Measurements from ENCODE around the gene PCBD1.
"Not testable (repeated sequence)": the region's sequence is repeated elsewhere in the genome, so short reads cannot be mapped to it uniquely, and the experiment has no call there.

Gene PCBD1

DNA sequence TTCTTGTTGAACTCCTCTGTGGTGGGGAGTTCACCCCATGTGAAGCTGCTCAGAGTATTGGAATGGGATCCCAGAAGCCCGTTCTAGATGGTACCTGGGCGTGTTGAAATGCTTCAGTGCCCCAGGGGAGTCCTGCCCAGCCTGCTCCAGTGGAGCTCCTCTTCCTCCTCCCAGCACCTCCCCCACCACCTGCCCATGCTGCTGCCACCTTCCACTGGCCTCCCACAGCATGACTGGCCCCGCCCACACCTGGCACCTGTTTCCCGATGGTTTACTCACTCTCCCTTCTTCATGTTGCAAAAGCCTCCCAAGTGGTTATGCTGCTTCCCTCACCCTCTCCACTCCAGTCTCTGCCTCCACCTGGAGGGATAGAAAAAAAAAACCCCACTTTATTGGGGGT, 32.2 kb upstream of the PCBD1 start:
- DNase-seq: no peak
- Histone ChIP-seq H3K36me3 (no peaks in the 10 kb centered on the region), H3K4me1 (peaks cover 2% of the 10 kb centered on the region; the same call in 1 of the 2 replicates), H3K4me3 (ENCODE audit: low read depth, low read length) (no peak overlapping the region), H3K27me3 (no peaks in the 10 kb centered on the region), H3K9me3 (no peaks in the 10 kb centered on the region)
- TF ChIP-seq, protein P1, sequence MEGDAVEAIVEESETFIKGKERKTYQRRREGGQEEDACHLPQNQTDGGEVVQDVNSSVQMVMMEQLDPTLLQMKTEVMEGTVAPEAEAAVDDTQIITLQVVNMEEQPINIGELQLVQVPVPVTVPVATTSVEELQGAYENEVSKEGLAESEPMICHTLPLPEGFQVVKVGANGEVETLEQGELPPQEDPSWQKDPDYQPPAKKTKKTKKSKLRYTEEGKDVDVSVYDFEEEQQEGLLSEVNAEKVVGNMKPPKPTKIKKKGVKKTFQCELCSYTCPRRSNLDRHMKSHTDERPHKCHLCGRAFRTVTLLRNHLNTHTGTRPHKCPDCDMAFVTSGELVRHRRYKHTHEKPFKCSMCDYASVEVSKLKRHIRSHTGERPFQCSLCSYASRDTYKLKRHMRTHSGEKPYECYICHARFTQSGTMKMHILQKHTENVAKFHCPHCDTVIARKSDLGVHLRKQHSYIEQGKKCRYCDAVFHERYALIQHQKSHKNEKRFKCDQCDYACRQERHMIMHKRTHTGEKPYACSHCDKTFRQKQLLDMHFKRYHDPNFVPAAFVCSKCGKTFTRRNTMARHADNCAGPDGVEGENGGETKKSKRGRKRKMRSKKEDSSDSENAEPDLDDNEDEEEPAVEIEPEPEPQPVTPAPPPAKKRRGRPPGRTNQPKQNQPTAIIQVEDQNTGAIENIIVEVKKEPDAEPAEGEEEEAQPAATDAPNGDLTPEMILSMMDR (IDR thresholded peaks at IDR 0.05; ENCODE audit: low read depth, low read length): no peak

DNA sequence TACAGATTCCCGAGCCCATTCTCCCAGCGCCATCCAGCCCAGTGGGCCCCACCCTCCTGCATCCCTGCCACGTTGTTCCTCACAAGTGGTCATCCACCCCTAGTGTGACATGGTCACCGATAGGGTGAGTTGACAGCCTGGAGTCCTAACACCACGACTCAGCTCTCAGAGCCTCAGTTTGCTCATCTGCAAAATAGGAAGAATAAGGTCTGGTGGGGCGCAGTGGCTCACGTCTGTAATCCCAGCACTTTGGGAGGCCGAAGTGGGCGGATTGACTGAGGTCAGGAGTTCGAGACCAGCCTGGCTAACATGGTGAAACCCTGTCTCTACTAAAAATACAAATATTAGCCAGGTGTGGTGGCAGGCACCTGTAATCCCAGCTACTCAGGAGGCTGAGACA, 31.5 kb upstream of the PCBD1 start:
- DNase-seq; H3K36me3 ChIP-seq; H3K9me3 ChIP-seq; H3K4me1 ChIP-seq; H3K27me3 ChIP-seq; H3K4me3 ChIP-seq (ENCODE audit: low read depth, low read length): not testable (repeated sequence)

DNA sequence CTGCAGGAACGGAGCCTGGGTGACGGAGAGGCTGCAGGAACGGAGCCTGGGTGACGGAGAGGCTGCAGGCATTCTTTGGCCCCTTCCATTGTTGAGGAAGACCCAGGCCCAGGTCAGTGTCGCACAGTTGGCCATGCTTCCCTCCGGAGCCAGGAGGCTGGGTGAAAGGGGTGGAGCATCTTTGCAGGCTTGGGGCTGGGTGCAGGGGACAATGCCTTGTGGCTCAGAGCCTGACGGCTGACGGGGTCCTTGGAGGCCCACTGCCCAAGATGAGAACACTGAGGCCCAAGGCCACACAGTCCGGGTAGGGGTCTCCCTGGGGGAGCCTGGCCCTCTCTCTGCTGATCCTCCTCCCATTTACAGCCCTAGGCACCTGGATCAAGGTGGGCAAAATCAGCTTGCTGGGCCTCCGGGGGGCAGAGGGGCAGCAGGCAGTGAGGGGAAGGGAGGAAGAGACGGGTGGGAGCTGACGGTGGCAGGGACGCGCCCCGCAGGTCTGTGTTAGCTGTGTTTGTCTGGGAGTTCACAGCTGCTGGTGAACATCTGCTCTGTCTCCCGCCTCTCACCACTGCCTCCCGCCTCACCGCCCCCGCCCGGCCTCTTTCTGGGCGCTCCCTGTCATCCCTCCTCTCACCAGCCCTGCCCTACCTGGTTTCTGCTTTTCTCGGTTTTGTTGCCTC, 30.6 kb upstream of the PCBD1 start:
- Histone ChIP-seq H3K9me3 (no peaks in the 10 kb centered on the region), H3K36me3 (no peaks in the 10 kb centered on the region), H3K27me3 (no peaks in the 10 kb centered on the region), H3K4me3 (ENCODE audit: low read depth, low read length) (no peak overlapping the region), H3K4me1 (no peaks in the 10 kb centered on the region; the same call in 1 of the 2 replicates)
- DNase-seq: peak; percentile 65
- TF ChIP-seq, protein P1 (IDR thresholded peaks at IDR 0.05; ENCODE audit: low read depth, low read length): no peak

DNA sequence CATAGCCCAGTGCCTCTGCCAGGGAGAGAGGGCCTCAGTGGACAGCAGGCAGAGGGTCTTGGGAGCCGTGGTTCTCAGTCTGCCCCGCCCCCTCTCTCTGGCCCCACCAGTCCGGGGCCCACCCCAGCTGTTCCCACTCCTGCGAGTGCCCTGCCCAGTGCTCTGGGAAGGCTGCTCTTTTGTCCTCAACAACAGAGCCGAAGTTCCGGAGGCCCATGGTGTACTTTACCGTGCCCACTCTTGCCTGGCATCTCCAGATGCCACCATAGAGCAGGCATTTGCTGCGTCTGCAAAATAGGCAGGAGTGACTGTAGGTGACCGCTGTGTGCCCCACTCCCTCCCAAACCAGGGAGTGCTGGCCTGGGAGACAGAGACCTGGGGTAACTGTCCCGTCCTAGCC, 29.3 kb upstream of the PCBD1 start:
- Histone ChIP-seq H3K36me3 (no peaks in the 10 kb centered on the region), H3K27me3 (no peaks in the 10 kb centered on the region), H3K4me1 (no peaks in the 10 kb centered on the region; the same call in 1 of the 2 replicates), H3K9me3 (no peaks in the 10 kb centered on the region), H3K4me3 (ENCODE audit: low read depth, low read length) (no peak overlapping the region)
- DNase-seq: no peak
- TF ChIP-seq, protein P1 (IDR thresholded peaks at IDR 0.05; ENCODE audit: low read depth, low read length): no peak

DNA sequence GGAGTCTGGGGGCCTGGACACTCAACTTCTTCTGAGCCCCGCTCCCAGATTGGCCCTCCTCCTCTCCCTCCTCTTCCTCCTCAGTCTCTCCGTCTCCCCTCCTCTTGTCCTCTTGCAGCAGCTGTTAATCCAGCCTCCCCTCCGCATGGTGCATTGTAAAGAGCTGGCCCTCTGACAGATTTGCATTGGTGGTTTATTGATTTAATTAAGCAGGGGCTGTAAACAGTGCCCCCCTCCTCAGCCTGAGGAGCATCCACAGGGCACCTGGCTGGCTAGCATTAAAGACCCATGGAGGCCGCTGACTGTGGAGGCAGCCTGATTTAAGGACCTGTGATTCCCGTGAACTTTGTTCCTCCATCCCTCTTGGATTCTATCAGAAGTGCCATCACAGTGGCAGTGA, 28.9 kb upstream of the PCBD1 start:
- Histone ChIP-seq H3K36me3 (no peaks in the 10 kb centered on the region), H3K27me3 (no peaks in the 10 kb centered on the region), H3K9me3 (no peaks in the 10 kb centered on the region), H3K4me3 (ENCODE audit: low read depth, low read length) (no peak overlapping the region), H3K4me1 (no peaks in the 10 kb centered on the region; the same call in 1 of the 2 replicates)
- TF ChIP-seq, protein P1 (IDR thresholded peaks at IDR 0.05; ENCODE audit: low read depth, low read length): no peak
- DNase-seq: no peak

DNA sequence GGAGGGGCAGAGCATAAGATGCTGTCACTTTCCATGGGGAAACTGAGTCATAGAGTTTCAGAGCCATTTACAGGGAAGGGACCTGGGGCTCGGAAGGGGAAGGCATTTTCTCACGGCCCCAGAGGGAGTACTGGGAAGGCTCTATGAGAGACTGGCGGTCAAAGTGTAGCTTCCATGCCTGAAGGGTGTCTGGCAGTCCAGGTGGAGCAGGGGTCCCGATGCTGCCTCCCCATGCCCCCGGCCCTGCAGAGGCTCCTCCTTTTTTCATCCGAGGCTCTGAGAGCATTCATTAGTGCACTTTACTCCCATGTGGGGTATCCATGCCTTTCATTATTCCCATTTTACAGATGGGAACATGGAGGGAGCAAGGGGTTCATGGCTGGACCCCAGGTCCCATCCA, 27.9 kb upstream of the PCBD1 start:
- no peaks in the 10 kb centered on the region for H3K27me3 ChIP-seq
- TF ChIP-seq, protein P1 (IDR thresholded peaks at IDR 0.05; ENCODE audit: low read depth, low read length): no peak
- no peaks in the 10 kb centered on the region for H3K36me3 ChIP-seq
- no peak overlapping the region for H3K4me3 ChIP-seq (ENCODE audit: low read depth, low read length)
- DNase-seq: no peak
- H3K9me3 ChIP-seq: no peaks in the 10 kb centered on the region
- H3K4me1 ChIP-seq: no peaks in the 10 kb centered on the region; the same call in 1 of the 2 replicates
